Nephron progenitor cell (in vitro differentiated cells): ENCODE results near the gene DYTN.

Experiments
- DNase-seq: peaks from one replicate; pipeline ENCODE4 v3.0.0; 2021
- H3K27ac Mint-ChIP-seq: 2 replicates; pipeline ENCODE4 v1.8.0; 2021; ENCODE audit warnings: mild to moderate bottlenecking, moderate library complexity, mixed read lengths
- H3K27me3 Mint-ChIP-seq: 2 replicates; pipeline ENCODE4 v1.8.0; 2021; ENCODE audit warnings: mild to moderate bottlenecking, low read depth, mixed read lengths; ENCODE audit not compliant: poor library complexity
- H3K36me3 Mint-ChIP-seq: 2 replicates; pipeline ENCODE4 v1.8.0; 2021; ENCODE audit warnings: low read depth, mixed read lengths
- H3K4me1 Mint-ChIP-seq: 2 replicates; pipeline ENCODE4 v1.8.0; 2021; ENCODE audit warnings: mixed read lengths
- H3K4me3 Mint-ChIP-seq: 2 replicates; pipeline ENCODE4 v1.8.0; 2021; ENCODE audit warnings: mild to moderate bottlenecking, moderate library complexity, mixed read lengths
- H3K9me3 Mint-ChIP-seq: 2 replicates; pipeline ENCODE4 v1.8.0; 2021; ENCODE audit warnings: mild to moderate bottlenecking, moderate library complexity, mixed read lengths
- CTCF ChIP-seq: fragments of 200-600 bp; sonication (generic); IDR thresholded peaks from 2 replicates; pipeline ENCODE4 v1.5.0; 2021; ENCODE audit warnings: antibody characterized with exemption

DYTN gene

GRCh38 chr2:206610451-206610850 lies 107.7 kb downstream of the DYTN start:
- DNase-seq, result no peak
- H3K9me3 Mint-ChIP-seq, result no peaks in the 10 kb centered on the region
- H3K27me3 Mint-ChIP-seq, result no peaks in the 10 kb centered on the region
- peaks cover 6% of the 10 kb centered on the region for H3K36me3 Mint-ChIP-seq
- H3K4me1 Mint-ChIP-seq, result peaks cover 5% of the 10 kb centered on the region
- no peak overlapping the region for H3K27ac Mint-ChIP-seq
- TF ChIP-seq CTCF, result no peak
- H3K4me3 Mint-ChIP-seq, result no peak overlapping the region

- no peaks in the 10 kb centered on the region for H3K9me3 Mint-ChIP-seq
- TF ChIP-seq CTCF, result no peak
- H3K27ac Mint-ChIP-seq, result no peak overlapping the region
- DNase-seq, result no peak
- no peaks in the 10 kb centered on the region for H3K27me3 Mint-ChIP-seq
- no peaks in the 10 kb centered on the region for H3K4me1 Mint-ChIP-seq
- no peaks in the 10 kb centered on the region for H3K36me3 Mint-ChIP-seq
- H3K4me3 Mint-ChIP-seq, result no peak overlapping the region
Observed at GRCh38 chr2:206603243-206603642, 115.0 kb downstream of the DYTN start.
